ENCODE measurements around the gene GTF2A2.
"Not testable (repeated sequence)": the region's sequence is repeated elsewhere in the genome, so short reads cannot be mapped to it uniquely, and the experiment has no call there.

GTF2A2 gene

DNA sequence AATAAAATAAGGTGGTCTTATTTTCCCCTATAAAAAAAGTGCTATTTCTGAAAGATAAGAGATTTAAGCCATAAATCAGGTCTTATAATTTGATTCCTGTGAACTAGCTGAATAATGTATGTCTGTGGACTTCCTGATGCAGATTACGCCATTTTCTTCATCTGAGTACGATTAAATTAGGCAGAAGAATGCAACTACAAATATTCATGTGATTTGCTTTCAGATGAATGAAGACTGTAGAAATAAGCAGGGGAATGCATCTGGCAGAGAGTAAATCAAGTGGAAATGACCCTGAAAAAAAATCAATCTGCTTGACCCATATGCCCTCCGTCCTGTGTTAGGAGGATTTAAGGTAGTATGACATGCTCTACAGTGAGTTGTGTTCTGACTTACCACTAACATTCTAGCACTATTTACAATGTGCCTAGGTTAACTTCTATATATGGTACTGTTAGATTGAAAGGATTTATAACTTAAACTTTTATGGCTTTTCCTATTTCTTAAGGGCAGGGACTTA lies 17.1 kb upstream of the GTF2A2 start:
- DNase-seq (ENCODE audit: low read depth), result no peak

DNA sequence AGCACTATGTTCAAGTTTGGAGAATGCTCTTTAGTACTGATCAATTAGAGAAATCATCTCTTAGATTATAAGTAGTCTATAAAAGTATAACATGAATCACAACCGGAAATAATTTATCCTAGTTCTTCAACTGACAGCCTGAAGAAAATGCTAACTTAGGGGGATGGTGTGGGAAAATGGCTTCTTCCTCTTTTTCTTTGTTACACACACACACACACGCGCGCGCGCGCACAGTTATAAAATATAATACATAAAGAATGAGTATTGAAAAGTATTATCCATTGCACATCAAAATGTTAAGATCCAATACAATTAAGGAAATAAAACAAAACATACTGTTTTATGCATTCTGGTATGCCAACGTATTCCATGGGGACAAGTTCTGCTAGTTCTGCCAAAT lies 11.2 kb upstream of the GTF2A2 start:
- DNase-seq (ENCODE audit: low read depth), result no peak

DNA sequence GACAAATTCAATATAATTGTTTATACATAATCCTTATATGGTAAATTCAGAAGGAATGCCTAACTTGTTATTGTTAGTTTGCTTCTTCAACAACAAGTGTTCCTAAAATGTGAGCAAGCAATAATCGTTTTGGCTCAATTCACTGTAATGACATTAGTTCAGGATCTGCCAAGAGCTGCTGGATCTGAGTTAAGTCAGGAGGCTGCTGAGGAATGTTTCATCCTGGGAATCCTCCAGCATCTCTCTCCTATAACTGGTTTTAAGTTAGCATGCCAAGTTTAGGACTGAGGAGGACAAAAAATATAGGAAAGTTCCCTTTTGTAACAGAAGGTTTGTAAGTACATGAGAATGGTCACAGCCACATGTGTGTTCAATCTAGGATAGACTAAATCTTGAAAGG lies 4.9 kb upstream of the GTF2A2 start:
- no peak for DNase-seq (ENCODE audit: low read depth)

- DNase-seq (ENCODE audit: low read depth), result no peak
Observed at GRCh38 chr15:59659366-59659765, 2.1 kb upstream of the GTF2A2 start.

DNA sequence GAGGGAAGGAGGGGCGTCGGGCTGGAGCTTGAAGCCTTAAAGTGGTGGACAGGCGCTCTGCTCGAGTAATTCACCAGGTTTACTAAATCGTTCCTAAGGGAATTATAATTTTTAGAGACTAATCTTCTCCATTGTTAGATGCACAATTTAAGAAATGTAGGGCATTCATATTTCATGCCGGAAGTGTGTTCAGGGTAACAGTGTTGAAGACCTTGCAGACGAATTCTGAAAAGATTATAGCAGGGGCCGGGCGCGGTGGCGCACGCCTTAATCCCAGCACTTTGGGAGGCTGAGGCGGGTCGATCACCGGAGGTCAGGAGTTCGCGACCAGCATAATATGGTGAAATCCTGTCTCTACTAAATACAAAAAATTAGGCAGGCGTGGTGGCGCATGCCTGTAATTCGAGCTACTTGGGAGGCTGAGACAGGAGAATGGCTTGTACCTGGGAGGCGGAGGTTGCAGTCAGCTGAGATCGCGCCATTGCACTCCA lies 365 bp upstream of the GTF2A2 start:
- no peak for DNase-seq (ENCODE audit: low read depth)

DNA sequence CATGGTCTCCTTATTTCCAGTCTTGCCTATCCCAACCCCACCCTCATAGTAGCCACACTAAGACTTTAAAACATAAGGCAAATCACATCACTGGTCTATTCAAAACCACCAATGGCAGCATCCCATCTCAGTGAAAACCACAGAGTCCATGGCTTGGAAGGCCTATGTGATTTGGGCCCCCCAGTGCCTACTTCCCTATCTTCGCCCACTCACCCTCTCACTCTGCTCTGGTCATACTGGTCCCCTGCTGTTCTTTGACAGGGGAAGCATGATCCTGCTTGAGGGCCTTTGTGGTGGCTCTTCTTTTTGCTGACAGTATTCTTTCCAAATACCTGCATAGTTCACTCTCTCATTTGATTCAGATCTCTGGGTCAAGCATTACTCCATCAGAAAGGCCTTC lies 3.3 kb downstream of the GTF2A2 start:
- DNase-seq (ENCODE audit: low read depth), result peak; percentile 17

- DNase-seq (ENCODE audit: low read depth), result no peak
Observed at GRCh38 chr15:59649603-59650002, 7.7 kb downstream of the GTF2A2 start.

- no peak for DNase-seq (ENCODE audit: low read depth)
Observed at GRCh38 chr15:59647085-59647484, 10.2 kb downstream of the GTF2A2 start.

- DNase-seq (ENCODE audit: low read depth), result no peak
Observed at GRCh38 chr15:59646277-59646676, 11.0 kb downstream of the GTF2A2 start.

GRCh38 chr15:59645812-59646211 lies 11.5 kb downstream of the GTF2A2 start:
- not testable (repeated sequence) for DNase-seq (ENCODE audit: low read depth)

- no peak for DNase-seq (ENCODE audit: low read depth)
Observed at GRCh38 chr15:59644756-59645155, 12.6 kb downstream of the GTF2A2 start.

DNA sequence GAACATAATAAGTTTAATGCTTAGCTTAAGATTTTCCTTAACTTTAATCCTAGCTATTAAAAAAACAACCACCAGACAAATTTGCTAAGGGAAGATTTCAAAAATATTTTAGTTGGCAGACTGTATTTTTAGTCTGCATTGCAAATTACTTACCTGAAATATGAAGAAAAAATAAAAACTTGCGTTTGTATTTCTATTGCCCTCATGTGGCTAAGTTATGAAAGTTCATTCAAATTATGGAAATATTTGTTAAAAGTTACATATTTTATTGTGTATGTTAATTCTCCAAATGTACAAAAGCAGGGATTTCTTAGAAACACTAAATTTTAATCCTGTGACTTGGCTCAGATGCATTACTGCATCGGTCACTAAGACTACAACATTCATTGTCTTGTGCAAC lies 15.0 kb downstream of the GTF2A2 start:
- no peak for DNase-seq (ENCODE audit: low read depth)

DNA sequence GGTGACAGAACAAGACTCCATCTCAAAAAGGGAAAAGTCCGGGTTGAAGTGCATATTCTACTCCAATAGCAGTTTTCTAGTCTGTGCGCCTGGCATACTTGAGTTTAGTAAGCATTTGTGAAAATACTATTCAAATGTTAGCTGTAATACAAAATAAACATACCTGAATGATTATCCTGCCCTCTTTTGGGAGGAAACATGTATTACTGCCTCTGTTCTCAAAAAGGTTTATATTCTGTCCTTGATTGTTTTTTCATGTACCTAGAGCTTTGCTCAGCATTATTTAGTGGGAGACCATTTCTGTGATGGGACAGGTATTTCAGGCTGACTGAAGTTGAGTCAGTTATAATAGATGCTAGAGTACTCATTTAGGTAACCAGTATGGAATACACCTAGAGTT lies 19.8 kb downstream of the GTF2A2 start:
- DNase-seq (ENCODE audit: low read depth), result not testable (repeated sequence)

GRCh38 chr15:59636184-59636583 lies 21.1 kb downstream of the GTF2A2 start:
- DNase-seq (ENCODE audit: low read depth), result no peak

- no peak for DNase-seq (ENCODE audit: low read depth)
Observed at GRCh38 chr15:59632714-59633113, 24.6 kb downstream of the GTF2A2 start.

DNA sequence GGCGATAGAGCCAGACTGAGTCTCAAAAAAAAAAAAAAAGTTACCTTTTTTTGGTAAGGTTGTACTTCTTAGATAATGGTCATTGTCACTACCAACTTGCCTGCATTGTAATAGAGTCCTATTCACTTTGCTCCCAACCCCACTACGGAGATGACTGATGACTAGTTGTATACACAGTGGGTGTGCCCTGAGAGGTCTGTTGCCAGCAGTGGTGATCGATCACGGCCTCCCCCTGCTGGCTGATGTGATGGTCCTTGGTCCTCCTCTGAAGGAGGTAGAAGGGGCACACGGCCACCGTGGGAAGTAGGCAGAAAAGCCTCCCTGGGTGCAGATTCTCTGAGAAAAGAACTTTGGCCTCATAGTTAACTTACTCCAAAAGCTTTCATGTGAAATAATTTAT lies 35.0 kb downstream of the GTF2A2 start:
- DNase-seq (ENCODE audit: low read depth), result no peak

- no peak for DNase-seq (ENCODE audit: low read depth)
Observed at GRCh38 chr15:59618406-59618805, 38.9 kb downstream of the GTF2A2 start.

DNA sequence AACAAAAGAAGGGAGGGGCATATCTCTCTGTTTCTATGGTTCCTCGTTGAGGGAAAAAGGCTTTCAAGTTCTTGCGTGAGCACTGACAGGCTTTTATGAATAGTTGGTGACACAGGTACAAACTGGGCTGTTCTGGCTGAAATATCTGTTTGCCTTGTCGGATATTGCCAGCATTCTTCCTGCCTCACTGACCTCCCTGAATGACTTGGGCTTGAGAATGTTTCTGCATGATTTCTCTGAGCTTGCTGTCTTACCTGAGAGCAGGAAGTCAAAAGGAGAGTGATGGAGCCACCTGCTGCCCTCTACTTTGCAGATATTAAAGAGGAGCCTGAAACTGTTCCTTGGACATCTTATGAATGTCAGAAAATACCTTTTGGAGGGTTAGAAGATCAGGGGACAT lies 40.9 kb downstream of the GTF2A2 start:
- no peak for DNase-seq (ENCODE audit: low read depth)

DNA sequence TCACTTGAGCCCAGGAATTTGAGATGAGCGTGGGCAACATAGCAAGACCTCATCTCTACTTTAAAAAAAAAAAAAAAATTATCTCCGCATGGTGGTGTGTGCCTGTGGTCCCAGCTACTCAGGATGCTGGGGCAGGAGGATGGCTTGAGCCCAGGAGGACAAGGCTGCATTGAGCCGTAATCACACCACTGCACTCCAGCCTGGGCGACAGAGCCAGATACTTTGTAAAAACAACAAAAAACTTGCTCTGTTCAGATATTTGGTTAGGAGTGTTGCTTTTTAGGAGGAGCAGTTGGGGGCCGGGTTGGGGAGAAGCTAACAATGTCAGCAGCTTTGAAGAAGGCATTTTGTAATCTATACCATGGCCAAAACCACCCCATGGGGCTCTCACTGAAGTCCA lies 41.7 kb downstream of the GTF2A2 start:
- no peak for DNase-seq (ENCODE audit: low read depth)

DNA sequence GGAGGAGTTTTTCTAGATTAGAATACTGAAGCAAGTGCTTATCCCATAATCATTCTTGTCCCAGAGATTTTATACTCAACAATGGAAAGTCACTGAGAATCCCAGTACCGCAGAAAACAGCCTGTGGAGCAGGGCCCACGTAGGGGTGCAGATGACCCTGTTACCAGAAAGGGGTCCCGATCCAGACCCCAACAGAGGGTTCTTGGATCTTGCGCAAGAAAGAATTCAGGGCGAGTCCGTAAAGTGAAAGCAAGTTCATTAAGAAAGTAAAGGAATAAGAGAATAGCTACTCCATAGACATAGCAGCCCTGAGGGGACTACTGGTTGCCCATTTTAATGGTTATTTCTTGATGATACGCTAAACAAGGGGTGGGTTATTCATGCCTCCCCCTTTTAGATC lies 43.2 kb downstream of the GTF2A2 start:
- no peak for DNase-seq (ENCODE audit: low read depth)

DNA sequence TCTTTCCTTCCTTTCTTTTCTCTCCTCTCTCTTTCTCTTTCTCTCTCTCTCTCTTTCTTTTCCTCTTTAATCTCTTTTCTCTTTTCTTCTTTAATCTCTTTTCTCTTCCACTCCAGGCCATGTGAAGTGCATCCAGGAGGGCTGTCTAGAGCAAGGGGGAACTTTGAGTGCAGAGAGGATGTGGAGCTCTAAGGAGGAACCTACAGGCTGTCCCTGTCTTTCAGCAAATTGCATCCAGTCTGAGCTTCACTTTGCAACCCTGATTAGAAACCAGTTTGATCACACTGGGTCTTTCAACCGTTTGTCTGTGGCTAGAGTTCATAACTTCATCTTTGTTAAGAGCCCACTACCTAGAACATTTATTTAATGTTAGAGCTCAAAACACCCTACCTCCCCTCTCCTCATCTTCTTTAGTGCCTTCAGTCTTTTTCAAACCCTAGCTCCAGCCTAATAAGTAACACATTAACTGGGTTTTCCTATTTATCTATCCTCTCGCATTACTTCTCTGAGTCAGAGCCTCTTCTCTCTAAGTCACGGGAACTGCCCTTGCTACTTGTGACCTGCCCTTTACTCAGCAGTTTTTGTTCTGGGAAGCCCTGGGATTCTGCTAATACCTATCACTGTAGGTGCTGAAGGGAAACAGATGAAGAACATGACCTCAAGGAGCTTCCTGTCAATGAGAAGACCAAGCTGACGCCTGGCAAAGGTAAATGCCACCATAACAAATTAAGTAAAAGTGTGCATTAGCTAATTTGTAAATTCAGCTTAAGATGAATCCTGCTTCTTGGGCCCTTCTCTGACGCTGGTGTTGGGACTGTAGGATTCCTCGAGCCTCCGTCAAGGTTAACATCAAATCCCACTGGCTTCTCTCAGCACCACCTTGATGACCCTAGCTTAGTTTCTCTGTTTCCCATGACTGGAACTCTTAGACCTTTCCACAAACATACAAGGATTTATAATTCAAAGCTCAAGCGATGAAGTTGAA lies 45.7 kb downstream of the GTF2A2 start, which contains the start of gene GCNT3:
GCNT3 (plus strand) TSS at position 508 of the 985 bp plus-strand sequence. CDS start 6,456 bp downstream, outside the sequence.
- no peak for DNase-seq (ENCODE audit: low read depth)

- DNase-seq (ENCODE audit: low read depth), result no peak
Observed at GRCh38 chr15:59609730-59610712, 47.3 kb downstream of the GTF2A2 start.

Data from CMK (cell line).